Stimulated activated CD8-positive, alpha-beta memory T cell treated with anti-CD3 and anti-CD28 coated beads, Interleukin-2, amount 100 ng/mL, for 48 hours (primary cell): ENCODE results near the gene SLC4A8.
"Not testable (repeated sequence)": the region's sequence is repeated elsewhere in the genome, so short reads cannot be mapped to it uniquely, and the experiment has no call there.

Experiments used
- DNase-seq, 2 donors: peaks; one replicate each; pipeline ENCODE4 v3.0.0-alpha.2; 2020; ENCODE audit warnings: low read depth in 2 of 2

The SLC4A8 gene

GRCh38 chr12:51429700-51430099, 5.1 kb downstream of the SLC4A8 start:
- no peak for DNase-seq

- DNase-seq = no peak
Observed at GRCh38 chr12:51430196-51430895, 5.7 kb downstream of the SLC4A8 start.

- DNase-seq = no peak
Observed at GRCh38 chr12:51432921-51433320, 8.3 kb downstream of the SLC4A8 start.

- no peak for DNase-seq
Observed at GRCh38 chr12:51434305-51434704, 9.7 kb downstream of the SLC4A8 start.

GRCh38 chr12:51437431-51437830, 12.8 kb downstream of the SLC4A8 start:
- DNase-seq = no peak

GRCh38 chr12:51439330-51439729, 14.7 kb downstream of the SLC4A8 start:
- DNase-seq = no peak

GRCh38 chr12:51441583-51441982, 17.0 kb downstream of the SLC4A8 start:
- no peak for DNase-seq

GRCh38 chr12:51442324-51442723, 17.7 kb downstream of the SLC4A8 start:
- DNase-seq = no peak

GRCh38 chr12:51443573-51443972, 18.9 kb downstream of the SLC4A8 start:
- DNase-seq = no peak

GRCh38 chr12:51448618-51449256, 24.1 kb downstream of the SLC4A8 start:
- DNase-seq = no peak

GRCh38 chr12:51449580-51450246, 25.1 kb downstream of the SLC4A8 start:
- DNase-seq = no peak

GRCh38 chr12:51450333-51450732, 25.7 kb downstream of the SLC4A8 start:
- no peak for DNase-seq

- no peak for DNase-seq
Observed at GRCh38 chr12:51450806-51451205, 26.2 kb downstream of the SLC4A8 start.

GRCh38 chr12:51454016-51454415, 29.4 kb downstream of the SLC4A8 start:
- DNase-seq = not testable (repeated sequence)

- DNase-seq = not testable (repeated sequence)
Observed at GRCh38 chr12:51455050-51455449, 30.4 kb downstream of the SLC4A8 start.

GRCh38 chr12:51458635-51459034, 34.0 kb downstream of the SLC4A8 start:
- no peak for DNase-seq

GRCh38 chr12:51460519-51460918, 35.9 kb downstream of the SLC4A8 start:
- DNase-seq = no peak

GRCh38 chr12:51465491-51465890, 40.9 kb downstream of the SLC4A8 start:
- DNase-seq = no peak

GRCh38 chr12:51470116-51470515, 45.5 kb downstream of the SLC4A8 start:
- DNase-seq = no peak

- DNase-seq = no peak
Observed at GRCh38 chr12:51471111-51471864, 46.7 kb downstream of the SLC4A8 start.

- DNase-seq = no peak
Observed at GRCh38 chr12:51472984-51473383, 48.4 kb downstream of the SLC4A8 start.

- no peak for DNase-seq
Observed at GRCh38 chr12:51473947-51474346, 49.3 kb downstream of the SLC4A8 start.
